Upper lobe of left lung (tissue), 6 donors: ENCODE measurements around the gene YKT6. TPM values are rescaled to one million over a fixed set of nuclear protein-coding genes. Genes with fewer than 3 reads are reported as not detected.
A peak's percentile ranks its signal among the peaks of the same experiment; 100 is the strongest.

ENCODE experiments used
- ATAC-seq, 2 donors: fragments of 200-7000 bp; cut with Tn5 transposase; one replicate each; pipeline ENCODE4 v1.9.1; 2022; ENCODE audit warnings: mild to moderate bottlenecking in 2 of 2, moderate library complexity in 2 of 2; ENCODE audit not compliant: low FRiP score in 2 of 2
- DNase-seq, 2 donors: peaks; one replicate each; pipeline ENCODE4 v3.0.0-alpha.2; 2019 to 2020
- H3K27ac ChIP-seq, 4 donors: fragments of 200-600 bp; sonication (generic); one replicate each; pipeline ENCODE4 v1.5.1; 2016 to 2019
- H3K27me3 ChIP-seq, 4 donors: fragments of 200-600 bp; sonication (generic); one replicate each; pipeline ENCODE4 v1.5.1; 2017 to 2019
- H3K36me3 ChIP-seq, 4 donors: fragments of 200-600 bp; sonication (generic); one replicate each; pipeline ENCODE4 v1.5.1; 2016 to 2019
- H3K4me1 ChIP-seq, 4 donors: fragments of 200-600 bp; sonication (generic); one replicate each; pipeline ENCODE4 v1.5.1; 2018 to 2019
- H3K4me3 ChIP-seq, 4 donors: fragments of 200-600 bp; sonication (generic); one replicate each; pipeline ENCODE4 v1.5.1; 2017 to 2019; ENCODE audit warnings: mild to moderate bottlenecking in 2 of 4, moderate library complexity in 1 of 4
- H3K9me3 ChIP-seq, 4 donors: fragments of 200-600 bp; sonication (generic); one replicate each; pipeline ENCODE4 v1.5.1; 2018 to 2019
- EP300 ChIP-seq, 4 donors: sonication (generic); formaldehyde crosslinking; IDR thresholded peaks; one replicate each; pipeline ENCODE4 v1.5.1; 2017; ENCODE audit warnings: antibody characterized with exemption in 4 of 4, control low read depth in 2 of 4
- POLR2A ChIP-seq, 4 donors: fragments of 450-650 bp; IDR thresholded peaks; one replicate each; pipeline ENCODE4 v1.5.1; 2016 to 2017; ENCODE audit warnings: antibody characterized with exemption in 4 of 4, mild to moderate bottlenecking in 2 of 4
- POLR2AphosphoS5 ChIP-seq, 2 donors: sonication (generic); formaldehyde crosslinking; IDR thresholded peaks; one replicate each; pipeline ENCODE4 v1.5.1; 2017; ENCODE audit warnings: antibody characterized with exemption in 2 of 2
- WGBS, 2 donors: methylation state at CpG; one replicate each; pipeline ENCODE4 v1.1.5; 2017 to 2018; 5-methylcytosine and 5-hydroxymethylcytosine counted together
- total RNA-seq, 6 donors: library from RNA; depleted of rRNA in 4 of 6; stranded (reverse); fragments of >200 nt in 4 of 6; gene quantifications; one replicate each; pipeline versions ENCODE4 v1.1.0 to v1.2.1, GENCODE V29; 2016 to 2021
- TF ChIP-seq, protein P1 (sequence below), 6 experiments: fragments of 450-650 bp in 4 of 6; fragments of 200-600 bp in 2 of 6; sonication (generic) in 2 of 6; IDR thresholded peaks; one replicate each; pipeline ENCODE4 v1.5.1; 2016 to 2019; ENCODE audit warnings: antibody characterized with exemption in 6 of 6
- donor health status: DM: no; HTN: no; CAD: no; lungs with moderate emphysema.
- donor health status: DM: no; HTN: yes; CAD: no; lungs with severe emphysema.

YKT6 gene
- total RNA-seq, 6 donors from 2014 or later = 29.3 to 70.2 (median 53.1) TPM

DNA sequence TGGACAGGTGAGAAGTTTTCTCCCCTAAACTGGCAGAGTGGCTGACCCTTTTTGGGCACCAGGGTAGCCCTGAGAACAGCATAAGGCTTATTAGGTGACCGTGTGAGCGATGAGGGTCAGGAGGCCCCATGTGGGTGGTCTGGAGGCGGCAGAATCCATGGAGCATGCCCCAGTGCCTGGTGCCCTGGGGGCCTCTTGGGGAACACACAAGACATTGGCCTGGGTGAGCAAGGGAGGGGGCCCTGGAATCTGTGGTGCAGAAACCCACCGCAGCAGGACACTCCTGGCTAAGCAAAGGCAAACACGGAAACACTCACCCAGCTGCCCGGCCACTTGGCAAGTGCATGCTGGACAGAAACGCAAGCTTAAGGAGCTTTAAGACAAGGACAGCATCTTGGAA lies 29.5 kb downstream of the YKT6 start:
- Histone ChIP-seq H3K4me1 (no peaks in the 10 kb centered on the region), H3K27me3 (no peaks in the 10 kb centered on the region), H3K9me3 (no peaks in the 10 kb centered on the region), H3K36me3 (no peaks in the 10 kb centered on the region), H3K4me3 (no peak overlapping the region), H3K27ac (no peak overlapping the region)
- 82 to 88% methylated on average over 6 to 7 of the region's 7 CpGs for WGBS, 2 donors
- peak in 1 of 2 donors; percentile 20 for DNase-seq
- TF ChIP-seq EP300 (IDR thresholded peaks at IDR 0.05) = no peak
- no peak for TF ChIP-seq POLR2AphosphoS5 (IDR thresholded peaks at IDR 0.05)
- TF ChIP-seq, protein P1, sequence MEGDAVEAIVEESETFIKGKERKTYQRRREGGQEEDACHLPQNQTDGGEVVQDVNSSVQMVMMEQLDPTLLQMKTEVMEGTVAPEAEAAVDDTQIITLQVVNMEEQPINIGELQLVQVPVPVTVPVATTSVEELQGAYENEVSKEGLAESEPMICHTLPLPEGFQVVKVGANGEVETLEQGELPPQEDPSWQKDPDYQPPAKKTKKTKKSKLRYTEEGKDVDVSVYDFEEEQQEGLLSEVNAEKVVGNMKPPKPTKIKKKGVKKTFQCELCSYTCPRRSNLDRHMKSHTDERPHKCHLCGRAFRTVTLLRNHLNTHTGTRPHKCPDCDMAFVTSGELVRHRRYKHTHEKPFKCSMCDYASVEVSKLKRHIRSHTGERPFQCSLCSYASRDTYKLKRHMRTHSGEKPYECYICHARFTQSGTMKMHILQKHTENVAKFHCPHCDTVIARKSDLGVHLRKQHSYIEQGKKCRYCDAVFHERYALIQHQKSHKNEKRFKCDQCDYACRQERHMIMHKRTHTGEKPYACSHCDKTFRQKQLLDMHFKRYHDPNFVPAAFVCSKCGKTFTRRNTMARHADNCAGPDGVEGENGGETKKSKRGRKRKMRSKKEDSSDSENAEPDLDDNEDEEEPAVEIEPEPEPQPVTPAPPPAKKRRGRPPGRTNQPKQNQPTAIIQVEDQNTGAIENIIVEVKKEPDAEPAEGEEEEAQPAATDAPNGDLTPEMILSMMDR (IDR thresholded peaks at IDR 0.05) = no peak
- no peak for TF ChIP-seq POLR2A (IDR thresholded peaks at IDR 0.05)
- ATAC-seq = no peak

DNA sequence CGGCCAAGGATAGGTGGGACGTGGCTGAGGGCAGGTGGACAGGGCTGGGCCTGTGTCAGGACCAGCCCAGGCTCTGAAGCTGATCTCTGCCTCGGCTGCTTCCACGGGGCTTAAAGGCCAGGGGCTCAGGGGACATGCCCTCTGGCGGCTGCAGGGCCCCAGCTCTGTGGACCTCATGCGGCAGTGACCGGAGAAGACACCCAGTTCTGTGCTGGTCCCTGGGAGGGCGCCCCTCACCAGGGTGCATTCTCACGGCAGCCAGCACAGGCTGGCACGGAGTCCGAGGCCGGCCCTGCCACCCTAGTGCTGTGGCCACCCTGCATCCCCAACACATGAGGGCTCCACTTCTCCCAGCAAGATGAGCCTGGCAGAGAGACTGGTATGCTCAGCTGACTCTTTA lies 30.3 kb downstream of the YKT6 start:
- no peak for ATAC-seq
- Histone ChIP-seq H3K4me1 (no peaks in the 10 kb centered on the region), H3K4me3 (no peak overlapping the region), H3K27ac (no peak overlapping the region), H3K27me3 (no peaks in the 10 kb centered on the region), H3K36me3 (no peaks in the 10 kb centered on the region), H3K9me3 (no peaks in the 10 kb centered on the region)
- WGBS, 2 donors = 76 to 89% methylated on average over 5 to 9 of the region's 12 CpGs
- TF ChIP-seq EP300 (IDR thresholded peaks at IDR 0.05) (no peak), POLR2A (IDR thresholded peaks at IDR 0.05) (no peak), POLR2AphosphoS5 (IDR thresholded peaks at IDR 0.05) (no peak)
- TF ChIP-seq, protein P1 (IDR thresholded peaks at IDR 0.05) = no peak
- peak in 1 of 2 donors; percentile 58 for DNase-seq

DNA sequence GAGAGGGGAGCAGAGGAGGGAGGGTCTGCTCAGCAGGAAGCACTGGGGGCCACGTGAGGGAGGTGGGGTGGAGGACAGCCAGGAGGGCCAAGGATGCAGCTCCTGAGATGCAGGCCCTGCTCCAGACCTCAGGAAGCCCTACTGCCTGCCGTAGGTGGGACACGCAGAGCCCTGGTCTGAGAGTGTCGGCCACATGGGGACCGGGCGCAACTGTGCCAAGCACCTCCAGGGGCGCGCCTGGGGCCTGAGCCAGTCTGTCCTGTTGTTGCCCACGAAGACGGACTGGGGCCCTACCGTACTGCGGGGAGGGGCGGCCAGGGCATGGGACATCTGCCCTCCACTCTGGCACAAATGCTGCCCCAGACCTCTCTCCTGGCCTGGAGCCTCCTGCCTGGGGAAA lies 31.6 kb downstream of the YKT6 start:
- Histone ChIP-seq H3K4me1 (no peaks in the 10 kb centered on the region), H3K27ac (no peak overlapping the region), H3K27me3 (no peaks in the 10 kb centered on the region), H3K4me3 (no peak overlapping the region), H3K9me3 (no peaks in the 10 kb centered on the region), H3K36me3 (no peaks in the 10 kb centered on the region)
- TF ChIP-seq EP300 (IDR thresholded peaks at IDR 0.05) = no peak
- TF ChIP-seq, protein P1 (IDR thresholded peaks at IDR 0.05) = no peak
- TF ChIP-seq POLR2A (IDR thresholded peaks at IDR 0.05) = no peak
- 90 to 94% methylated on average over 8 to 12 of the region's 13 CpGs for WGBS, 2 donors
- ATAC-seq = no peak
- DNase-seq = peak in 1 of 2 donors; percentile 69

DNA sequence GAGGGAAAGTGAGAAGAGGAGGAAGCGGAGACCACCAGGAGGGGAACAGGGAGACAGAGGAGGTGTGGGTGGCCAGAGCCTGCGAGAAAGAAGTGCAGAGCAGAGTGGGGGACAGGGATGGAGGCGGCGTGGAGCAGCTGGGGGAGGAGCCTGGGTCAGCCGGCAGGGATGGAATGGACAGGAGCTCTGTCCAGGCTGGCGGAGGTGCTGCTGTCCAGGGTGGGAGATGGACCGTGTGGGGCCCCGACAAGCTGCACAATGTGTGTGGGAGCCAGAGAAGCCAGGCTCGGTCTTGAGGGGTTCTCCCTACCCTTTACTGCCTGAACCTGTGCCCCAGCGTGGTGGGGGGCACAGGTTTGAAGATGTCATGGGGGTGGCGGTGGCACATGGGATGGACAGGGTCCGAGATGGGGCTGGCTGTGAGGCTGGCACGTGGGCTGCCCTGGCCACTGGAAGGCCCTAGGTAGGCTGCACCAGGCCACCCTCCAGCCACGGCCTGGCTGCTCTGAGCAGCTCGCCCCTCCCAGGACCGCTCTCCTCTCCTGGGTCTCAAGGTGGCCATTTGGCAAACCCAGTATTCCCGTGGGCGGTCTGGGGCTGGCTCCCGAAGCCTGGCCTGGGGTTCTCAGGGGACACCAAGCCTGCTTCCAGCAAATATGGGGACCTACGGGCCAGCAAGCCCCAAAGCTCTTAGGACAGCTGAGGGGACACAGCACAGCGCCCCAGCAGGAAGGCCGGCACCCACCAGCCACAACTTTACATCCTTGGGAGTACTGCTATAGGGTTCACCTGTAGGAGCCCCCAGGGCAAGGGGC lies 32.3 kb downstream of the YKT6 start:
- Histone ChIP-seq H3K27ac (no peak overlapping the region), H3K27me3 (no peaks in the 10 kb centered on the region), H3K36me3 (no peaks in the 10 kb centered on the region), H3K9me3 (no peaks in the 10 kb centered on the region), H3K4me1 (no peaks in the 10 kb centered on the region), H3K4me3 (no peak overlapping the region)
- DNase-seq (peak in 1 of 2 donors; percentile 68), ATAC-seq (no peak)
- TF ChIP-seq POLR2AphosphoS5 (IDR thresholded peaks at IDR 0.05) = no peak
- TF ChIP-seq POLR2A (IDR thresholded peaks at IDR 0.05) = no peak
- TF ChIP-seq, protein P1 (IDR thresholded peaks at IDR 0.05) = no peak
- no peak for TF ChIP-seq EP300 (IDR thresholded peaks at IDR 0.05)
- 63 to 77% methylated on average over 9 to 19 of the region's 22 CpGs for whole genome bisulfite sequencing, 2 donors

DNA sequence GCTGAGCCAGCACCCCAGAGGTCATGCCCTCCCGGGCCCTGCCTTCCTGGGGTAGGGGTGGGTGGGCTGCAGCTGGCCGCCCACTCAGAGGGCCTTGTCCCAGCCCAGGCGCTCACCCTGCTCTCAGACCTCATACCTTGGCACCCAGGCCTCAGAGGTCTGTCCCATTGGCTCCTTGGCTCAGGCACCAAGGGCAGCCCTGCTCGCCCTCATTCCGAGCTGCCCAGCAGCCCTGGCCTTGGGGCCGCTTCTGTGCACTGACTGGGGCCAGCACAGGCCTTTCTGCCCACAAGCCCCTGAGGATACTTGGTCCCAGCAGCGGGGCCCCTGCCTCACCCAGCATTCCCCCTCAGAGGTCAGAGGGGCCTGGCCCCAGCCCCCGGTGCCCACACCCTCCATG lies 34.3 kb downstream of the YKT6 start:
- peak in 1 of 2 donors; percentile 61 for DNase-seq
- no peak for ATAC-seq

More for the DNA sequence above, 34.3 kb downstream of the YKT6 start:
- no peaks in the 10 kb centered on the region for H3K4me1 ChIP-seq
- 86 to 87% methylated on average over 4 to 8 of the region's 8 CpGs for WGBS, 2 donors
- no peak overlapping the region for H3K4me3 ChIP-seq
- no peaks in the 10 kb centered on the region for H3K27me3 ChIP-seq
- H3K27ac ChIP-seq = no peak overlapping the region
- H3K9me3 ChIP-seq = no peaks in the 10 kb centered on the region
- H3K36me3 ChIP-seq = no peaks in the 10 kb centered on the region
- TF ChIP-seq, protein P1 (IDR thresholded peaks at IDR 0.05) = no peak
- no peak for TF ChIP-seq POLR2AphosphoS5 (IDR thresholded peaks at IDR 0.05)
- no peak for TF ChIP-seq EP300 (IDR thresholded peaks at IDR 0.05)
- no peak for TF ChIP-seq POLR2A (IDR thresholded peaks at IDR 0.05)
